ENCODE measurements around the gene GNE. TPM values are rescaled to one million over a fixed set of nuclear protein-coding genes. Genes with fewer than 3 reads are reported as not detected.

The GNE gene
- total RNA-seq, 1 experiment from 2014 or later: 14.9 TPM

- TF ChIP-seq CTCF (IDR thresholded peaks at IDR 0.05; ENCODE audit: unreplicated experiment): peak; percentile 90
- no TSS peak for BruUV-seq (replicated peaks)
- H3K27me3 Mint-ChIP-seq (ENCODE audit: insufficient read depth, unreplicated experiment): no peaks in the 10 kb centered on the region
- peak; percentile 72 for DNase-seq (ENCODE audit: unreplicated experiment)
- H3K4me1 Mint-ChIP-seq (ENCODE audit: insufficient read depth, unreplicated experiment): peaks cover 3% of the 10 kb centered on the region
- ChIA-PET CTCF (interaction anchor here (0.6 to 9.4 kb wide), 39 partner anchors 8 to 1252 kb away, joined by 3 to 106 read pairs (median 4); partner anchors contain the start of gene CLTA), POLR2A (interaction anchor here (0.6 to 2.4 kb wide), 4 partner anchors 11 to 63 kb away, joined by 3 to 15 read pairs (median 4); partner anchors contain the start of gene CLTA)
- no peak overlapping the region for H3K27ac Mint-ChIP-seq (ENCODE audit: low read depth, unreplicated experiment)
- no peaks in the 10 kb centered on the region for H3K9me3 Mint-ChIP-seq (ENCODE audit: unreplicated experiment)
- intact Hi-C loops (cut with micrococcal nuclease): loop anchor here (1.0 kb wide), 3 partner anchors 25 to 158 kb away; no protein-coding TSS in a partner anchor
- H3K4me3 Mint-ChIP-seq (ENCODE audit: unreplicated experiment): peak overlapping the region; percentile 63
- H3K36me3 Mint-ChIP-seq (ENCODE audit: insufficient read depth, unreplicated experiment): no peaks in the 10 kb centered on the region
Observed at GRCh38 chr9:36166168-36166927, 91.9 kb downstream of the GNE start.

- intact Hi-C loops (cut with micrococcal nuclease): loop anchor here (1.0 kb wide), 3 partner anchors 24 to 157 kb away; no protein-coding TSS in a partner anchor
- peaks cover 8% of the 10 kb centered on the region for H3K4me1 Mint-ChIP-seq (ENCODE audit: insufficient read depth, unreplicated experiment)
- TF ChIP-seq CTCF (IDR thresholded peaks at IDR 0.05; ENCODE audit: unreplicated experiment): no peak
- DNase-seq (ENCODE audit: unreplicated experiment): no peak
- no TSS peak for BruUV-seq (replicated peaks)
- ChIA-PET POLR2A (interaction anchor here (0.7 to 2.4 kb wide), 2 partner anchors 25 to 310 kb away, joined by 3 to 15 read pairs; partner anchors contain the start of gene CLTA), CTCF (interaction anchor here (0.6 to 9.4 kb wide), 22 partner anchors 10 to 1253 kb away, joined by 3 to 106 read pairs (median 6); partner anchors contain the start of gene CLTA)
- H3K36me3 Mint-ChIP-seq (ENCODE audit: insufficient read depth, unreplicated experiment): no peaks in the 10 kb centered on the region
- no peaks in the 10 kb centered on the region for H3K9me3 Mint-ChIP-seq (ENCODE audit: unreplicated experiment)
- H3K27me3 Mint-ChIP-seq (ENCODE audit: insufficient read depth, unreplicated experiment): no peaks in the 10 kb centered on the region
- no peak overlapping the region for H3K4me3 Mint-ChIP-seq (ENCODE audit: unreplicated experiment)
- no peak overlapping the region for H3K27ac Mint-ChIP-seq (ENCODE audit: low read depth, unreplicated experiment)
Observed at GRCh38 chr9:36165826-36166167, 92.5 kb downstream of the GNE start.

- BruUV-seq (replicated peaks): no TSS peak
- CTCF ChIA-PET: interaction anchor here (0.5 to 9.4 kb wide), 12 partner anchors 9 to 308 kb away, joined by 3 to 106 read pairs (median 4); partner anchors contain the start of gene CLTA
- Mint-ChIP-seq H3K4me1 (ENCODE audit: insufficient read depth, unreplicated experiment) (peaks cover 8% of the 10 kb centered on the region), H3K27ac (ENCODE audit: low read depth, unreplicated experiment) (no peak overlapping the region), H3K4me3 (ENCODE audit: unreplicated experiment) (no peak overlapping the region), H3K9me3 (ENCODE audit: unreplicated experiment) (no peaks in the 10 kb centered on the region), H3K36me3 (ENCODE audit: insufficient read depth, unreplicated experiment) (no peaks in the 10 kb centered on the region), H3K27me3 (ENCODE audit: insufficient read depth, unreplicated experiment) (no peaks in the 10 kb centered on the region)
- DNase-seq (ENCODE audit: unreplicated experiment): no peak
- POLR2A ChIA-PET: interaction anchor here (0.7 kb wide), 1 partner anchor 309 kb away, joined by 3 read pairs; no protein-coding TSS in a partner anchor
- intact Hi-C loops (cut with micrococcal nuclease): no loop called here
- no peak for TF ChIP-seq CTCF (IDR thresholded peaks at IDR 0.05; ENCODE audit: unreplicated experiment)
Observed at GRCh38 chr9:36164989-36165388, 93.3 kb downstream of the GNE start.

Other genes starting within 250 kb of the GNE start
- gene RECK, start 221.5 kb downstream of the GNE start, total RNA-seq (2022): 3.3 and 3.7 TPM in 2 replicates
- gene GLIPR2, start 121.7 kb downstream of the GNE start, total RNA-seq (2022): 0.96 and 3.1 TPM in 2 replicates
- not detected in 2 replicates for gene CCIN, start 89.1 kb downstream of the GNE start, total RNA-seq (2022)
- gene CLTA, start 67.5 kb downstream of the GNE start, total RNA-seq (2022): 189 and 218 TPM in 2 replicates
- gene RNF38, start 141.8 kb upstream of the GNE start, total RNA-seq (2022): 17.8 and 18.6 TPM in 2 replicates